Mesendoderm (in vitro differentiated cells): ENCODE results near the gene C8A.

Source experiments
- DNase-seq: peaks from one replicate; pipeline ENCODE4 v3.0.0; 2013
- H2AK5ac ChIP-seq: 2 replicates; pipeline ENCODE4 v1.6.1; 2013; ENCODE audit warnings: low read length, inconsistent platforms
- H2BK120ac ChIP-seq: 2 replicates; pipeline ENCODE4 v1.6.1; 2013; ENCODE audit warnings: low read depth, mild to moderate bottlenecking, low read length, moderate library complexity, mixed read lengths
- H2BK15ac ChIP-seq: replicated peaks from 2 replicates; pipeline ENCODE4 v1.6.1; 2013; ENCODE audit warnings: low read depth, mild to moderate bottlenecking, moderate library complexity
- H2BK5ac ChIP-seq: 2 replicates; pipeline ENCODE4 v1.6.1; 2013; ENCODE audit warnings: low read length, inconsistent platforms
- H3K18ac ChIP-seq: 2 replicates; pipeline ENCODE4 v1.6.1; 2013; ENCODE audit warnings: mild to moderate bottlenecking, low read length, mixed read lengths
- H3K23ac ChIP-seq: one replicate; pipeline ENCODE4 v1.6.1; 2013; ENCODE audit warnings: low read length
- H3K27ac ChIP-seq: 2 replicates; pipeline ENCODE4 v1.5.1; 2013; ENCODE audit warnings: low read depth, mild to moderate bottlenecking, inconsistent platforms, low read length, moderate library complexity
- H3K27me3 ChIP-seq: 2 replicates; pipeline ENCODE4 v1.6.1; 2013; ENCODE audit warnings: low read length, control low read depth, mild to moderate bottlenecking, inconsistent platforms; ENCODE audit not compliant: insufficient read depth, poor library complexity
- H3K36me3 ChIP-seq: 2 replicates; pipeline ENCODE4 v1.6.1; 2013; ENCODE audit warnings: low read length, inconsistent platforms; ENCODE audit not compliant: control insufficient read depth, insufficient read depth
- H3K4ac ChIP-seq: one replicate; pipeline ENCODE4 v1.6.1; 2013; ENCODE audit warnings: low read depth, mild to moderate bottlenecking, low read length, moderate library complexity
- H3K4me1 ChIP-seq: 2 replicates; pipeline ENCODE4 v1.6.1; 2013; ENCODE audit warnings: low read depth, low read length, inconsistent platforms; ENCODE audit not compliant: control insufficient read depth
- H3K4me2 ChIP-seq: 2 replicates; pipeline ENCODE4 v1.6.1; 2013; ENCODE audit warnings: low read length
- H3K4me3 ChIP-seq: 2 replicates; pipeline ENCODE4 v1.5.1; 2013; ENCODE audit warnings: mild to moderate bottlenecking, low read length
- H3K56ac ChIP-seq: one replicate; pipeline ENCODE4 v1.6.1; 2013; ENCODE audit warnings: low read length
- H3K79me1 ChIP-seq: 2 replicates; pipeline ENCODE4 v1.6.1; 2013; ENCODE audit warnings: low read length, inconsistent platforms
- H3K79me2 ChIP-seq: 2 replicates; pipeline ENCODE4 v1.6.1; 2013; ENCODE audit warnings: mild to moderate bottlenecking, low read length; ENCODE audit not compliant: control insufficient read depth, insufficient read depth
- H3K9ac ChIP-seq: 2 replicates; pipeline ENCODE4 v1.6.1; 2013; ENCODE audit warnings: low read length, inconsistent platforms
- H4K5ac ChIP-seq: one replicate; pipeline ENCODE4 v1.6.1; 2013; ENCODE audit warnings: low read length
- H4K8ac ChIP-seq: one replicate; pipeline ENCODE4 v1.6.1; 2013; ENCODE audit warnings: low read depth, mild to moderate bottlenecking, control low read depth, low read length, moderate library complexity
- whole genome bisulfite sequencing: extraction: QIAGEN DNeasy Blood & Tissue Kit; methylation state at CpG from one replicate; pipeline ENCODE4 v1.1.7; 2013; ENCODE audit warnings: low lambda C conversion rate, missing lambda C conversion rate; ENCODE audit not compliant: insufficient coverage; ENCODE audit errors: extremely low coverage; 5-methylcytosine and 5-hydroxymethylcytosine counted together

The C8A gene

GRCh38 chr1:56838759-56839158 lies 15.8 kb upstream of the C8A start:
- H3K36me3 ChIP-seq, result no peaks in the 10 kb centered on the region
- no peak overlapping the region for H2BK5ac ChIP-seq
- no peak overlapping the region for H2BK120ac ChIP-seq
- H3K79me1 ChIP-seq, result no peaks in the 10 kb centered on the region
- no peak for DNase-seq
- H3K27ac ChIP-seq, result no peak overlapping the region
- no CpG with 5 or more reads among the region's 3 CpGs for WGBS
- no peak overlapping the region for H3K56ac ChIP-seq
- H2BK15ac ChIP-seq, result no peak overlapping the region
- H3K4me2 ChIP-seq, result no peak overlapping the region
- no peak overlapping the region for H3K4ac ChIP-seq
- no peaks in the 10 kb centered on the region for H3K4me1 ChIP-seq
- no peaks in the 10 kb centered on the region for H3K79me2 ChIP-seq
- H4K5ac ChIP-seq, result no peak overlapping the region
- no peak overlapping the region for H3K23ac ChIP-seq
- H3K27me3 ChIP-seq, result no peaks in the 10 kb centered on the region
- H3K4me3 ChIP-seq, result no peak overlapping the region
- H2AK5ac ChIP-seq, result no peak overlapping the region
- H4K8ac ChIP-seq, result no peak overlapping the region
- H3K9ac ChIP-seq, result no peak overlapping the region
- H3K18ac ChIP-seq, result no peak overlapping the region

- Histone ChIP-seq H3K56ac (no peak overlapping the region), H2BK15ac (no peak overlapping the region), H4K5ac (no peak overlapping the region), H3K18ac (no peak overlapping the region), H2BK120ac (no peak overlapping the region), H2BK5ac (no peak overlapping the region), H3K9ac (no peak overlapping the region), H3K36me3 (no peaks in the 10 kb centered on the region), H4K8ac (no peak overlapping the region), H3K4me2 (no peak overlapping the region), H3K79me2 (no peaks in the 10 kb centered on the region), H3K27me3 (no peaks in the 10 kb centered on the region), H3K79me1 (no peaks in the 10 kb centered on the region), H3K4me1 (no peaks in the 10 kb centered on the region), H3K4me3 (no peak overlapping the region), H3K23ac (no peak overlapping the region), H3K4ac (no peak overlapping the region), H2AK5ac (no peak overlapping the region), H3K27ac (no peak overlapping the region)
- WGBS, result no CpG with 5 or more reads among the region's 3 CpGs
- no peak for DNase-seq
These were observed 11.1 kb upstream of the C8A start for GRCh38 chr1:56843544-56843943.

- Histone ChIP-seq H3K4ac (no peak overlapping the region), H2BK5ac (no peak overlapping the region), H3K4me2 (no peak overlapping the region), H2BK15ac (no peak overlapping the region), H2BK120ac (no peak overlapping the region), H3K56ac (no peak overlapping the region), H2AK5ac (no peak overlapping the region), H4K8ac (no peak overlapping the region), H3K79me1 (no peaks in the 10 kb centered on the region), H3K4me1 (no peaks in the 10 kb centered on the region), H4K5ac (no peak overlapping the region), H3K79me2 (no peaks in the 10 kb centered on the region), H3K23ac (no peak overlapping the region), H3K36me3 (no peaks in the 10 kb centered on the region), H3K9ac (no peak overlapping the region), H3K27ac (no peak overlapping the region), H3K4me3 (no peak overlapping the region), H3K27me3 (no peaks in the 10 kb centered on the region), H3K18ac (no peak overlapping the region)
- DNase-seq, result no peak
- WGBS, result no CpG with 5 or more reads among the region's 9 CpGs
These were observed 10.0 kb upstream of the C8A start for GRCh38 chr1:56844545-56845136.

- Histone ChIP-seq H3K79me1 (no peaks in the 10 kb centered on the region), H3K4me2 (no peak overlapping the region), H2BK120ac (no peak overlapping the region), H3K36me3 (no peaks in the 10 kb centered on the region), H3K18ac (no peak overlapping the region), H3K4me1 (no peaks in the 10 kb centered on the region), H4K8ac (no peak overlapping the region), H2BK5ac (no peak overlapping the region), H3K9ac (no peak overlapping the region), H2AK5ac (no peak overlapping the region), H3K27me3 (no peaks in the 10 kb centered on the region), H3K4ac (no peak overlapping the region), H3K79me2 (no peaks in the 10 kb centered on the region), H3K56ac (no peak overlapping the region), H3K27ac (no peak overlapping the region), H3K4me3 (no peak overlapping the region), H2BK15ac (no peak overlapping the region), H3K23ac (no peak overlapping the region), H4K5ac (no peak overlapping the region)
- WGBS, result no CpG with 5 or more reads among the region's 3 CpGs
- no peak for DNase-seq
These were observed 9.3 kb upstream of the C8A start for GRCh38 chr1:56845343-56845742.

- Histone ChIP-seq H3K4me2 (no peak overlapping the region), H2AK5ac (no peak overlapping the region), H3K18ac (no peak overlapping the region), H4K5ac (no peak overlapping the region), H3K4me1 (no peaks in the 10 kb centered on the region), H2BK15ac (no peak overlapping the region), H3K9ac (no peak overlapping the region), H2BK5ac (no peak overlapping the region), H3K36me3 (no peaks in the 10 kb centered on the region), H3K56ac (no peak overlapping the region), H3K27me3 (no peaks in the 10 kb centered on the region), H3K79me1 (no peaks in the 10 kb centered on the region), H3K4me3 (no peak overlapping the region), H3K79me2 (no peaks in the 10 kb centered on the region), H3K27ac (no peak overlapping the region), H2BK120ac (no peak overlapping the region), H3K4ac (no peak overlapping the region), H4K8ac (no peak overlapping the region), H3K23ac (no peak overlapping the region)
- DNase-seq, result no peak
- no CpG with 5 or more reads among the region's 7 CpGs for WGBS
These were observed 4.8 kb upstream of the C8A start for GRCh38 chr1:56849750-56850149.

GRCh38 chr1:56850411-56850810 lies 4.2 kb upstream of the C8A start:
- no peak overlapping the region for H3K56ac ChIP-seq
- no peak overlapping the region for H3K4me3 ChIP-seq
- no peak overlapping the region for H3K18ac ChIP-seq
- no peak overlapping the region for H3K4ac ChIP-seq
- H3K9ac ChIP-seq, result no peak overlapping the region
- no CpG with 5 or more reads among the region's 2 CpGs for WGBS
- no peak overlapping the region for H2BK120ac ChIP-seq
- no peaks in the 10 kb centered on the region for H3K79me1 ChIP-seq
- no peaks in the 10 kb centered on the region for H3K27me3 ChIP-seq
- H3K4me2 ChIP-seq, result no peak overlapping the region
- H4K5ac ChIP-seq, result no peak overlapping the region
- H4K8ac ChIP-seq, result no peak overlapping the region
- H3K23ac ChIP-seq, result no peak overlapping the region
- H2BK5ac ChIP-seq, result no peak overlapping the region
- no peaks in the 10 kb centered on the region for H3K79me2 ChIP-seq
- DNase-seq, result no peak
- H3K36me3 ChIP-seq, result no peaks in the 10 kb centered on the region
- H2AK5ac ChIP-seq, result no peak overlapping the region
- no peak overlapping the region for H2BK15ac ChIP-seq
- H3K4me1 ChIP-seq, result no peaks in the 10 kb centered on the region
- no peak overlapping the region for H3K27ac ChIP-seq
